ENCODE measurements around the gene SARNP.

Gene SARNP

GRCh38 chr12:55718624-55719275, 98.8 kb downstream of the SARNP start:
- no peak for DNase-seq
- Histone ChIP-seq H3K9me3 (ENCODE audit: control extremely low read depth in 1 of 5, control insufficient read depth in 4 of 5, insufficient read depth in 2 of 5, low read depth in 1 of 5, low read length in 4 of 5) (no peaks in the 10 kb centered on the region), H3K36me3 (ENCODE audit: control insufficient read depth in 4 of 4, insufficient read depth in 4 of 4, low read length in 3 of 4) (peaks cover 0 to 18% (median 17%) of the 10 kb centered on the region in 4 experiments), H3K27ac (ENCODE audit: insufficient read depth in 1 of 2, low read depth in 1 of 2, low read length in 2 of 2, poor library complexity in 1 of 2, severe bottlenecking in 2 of 2) (no peak overlapping the region), H3K4me1 (ENCODE audit: control extremely low read depth in 1 of 4, control insufficient read depth in 4 of 4, insufficient read depth in 4 of 4, low read length in 3 of 4) (peaks cover 3 to 27% (median 19%) of the 10 kb centered on the region in 4 experiments), H3K4me3 (ENCODE audit: control insufficient read depth in 1 of 7, extremely low read depth in 1 of 7, insufficient read depth in 4 of 7, low read depth in 2 of 7, low read length in 6 of 7) (no peak overlapping the region), H3K27me3 (replicated peaks in 2 of 5; ENCODE audit: control insufficient read depth in 4 of 5, insufficient read depth in 5 of 5, low read length in 4 of 5) (no peaks in the 10 kb centered on the region)
- WGBS (ENCODE audit: insufficient coverage): 100% methylated on average over 1 of the region's 4 CpGs
- POLR2A ChIA-PET: interaction anchor here (0.7 to 1.1 kb wide), 2 partner anchors 19 to 51 kb away, joined by 3 read pairs; no protein-coding TSS in a partner anchor
- CTCF ChIA-PET: interaction anchor here (2.3 to 7.3 kb wide), 4 partner anchors 11 to 56 kb away, joined by 7 to 119 read pairs (median 18); partner anchors contain the start of gene CD63

GRCh38 chr12:55718015-55718414, 99.5 kb downstream of the SARNP start:
- CTCF ChIA-PET: interaction anchor here (1.5 to 3.1 kb wide), 4 partner anchors 11 to 209 kb away, joined by 3 to 19 read pairs (median 13); partner anchors contain the start of gene CD63
- Histone ChIP-seq H3K27ac (ENCODE audit: insufficient read depth in 1 of 2, low read depth in 1 of 2, low read length in 2 of 2, poor library complexity in 1 of 2, severe bottlenecking in 2 of 2) (no peak overlapping the region), H3K9me3 (ENCODE audit: control extremely low read depth in 1 of 5, control insufficient read depth in 4 of 5, insufficient read depth in 2 of 5, low read depth in 1 of 5, low read length in 4 of 5) (no peaks in the 10 kb centered on the region), H3K4me1 (ENCODE audit: control extremely low read depth in 1 of 4, control insufficient read depth in 4 of 4, insufficient read depth in 4 of 4, low read length in 3 of 4) (peaks cover 3 to 27% (median 19%) of the 10 kb centered on the region in 4 experiments), H3K4me3 (ENCODE audit: control insufficient read depth in 1 of 7, extremely low read depth in 1 of 7, insufficient read depth in 4 of 7, low read depth in 2 of 7, low read length in 6 of 7) (no peak overlapping the region), H3K36me3 (ENCODE audit: control insufficient read depth in 4 of 4, insufficient read depth in 4 of 4, low read length in 3 of 4) (peaks cover 0 to 18% (median 13%) of the 10 kb centered on the region in 4 experiments), H3K27me3 (replicated peaks in 2 of 5; ENCODE audit: control insufficient read depth in 4 of 5, insufficient read depth in 5 of 5, low read length in 4 of 5) (peaks cover 0 to 2% (median 0%) of the 10 kb centered on the region in 5 experiments)
- no CpG with 5 or more reads among the region's 4 CpGs for WGBS (ENCODE audit: insufficient coverage)
- POLR2A ChIA-PET: interaction anchor here (1.1 kb wide), 1 partner anchor 20 kb away, joined by 3 read pairs; no protein-coding TSS in a partner anchor
- no peak for DNase-seq

DNA sequence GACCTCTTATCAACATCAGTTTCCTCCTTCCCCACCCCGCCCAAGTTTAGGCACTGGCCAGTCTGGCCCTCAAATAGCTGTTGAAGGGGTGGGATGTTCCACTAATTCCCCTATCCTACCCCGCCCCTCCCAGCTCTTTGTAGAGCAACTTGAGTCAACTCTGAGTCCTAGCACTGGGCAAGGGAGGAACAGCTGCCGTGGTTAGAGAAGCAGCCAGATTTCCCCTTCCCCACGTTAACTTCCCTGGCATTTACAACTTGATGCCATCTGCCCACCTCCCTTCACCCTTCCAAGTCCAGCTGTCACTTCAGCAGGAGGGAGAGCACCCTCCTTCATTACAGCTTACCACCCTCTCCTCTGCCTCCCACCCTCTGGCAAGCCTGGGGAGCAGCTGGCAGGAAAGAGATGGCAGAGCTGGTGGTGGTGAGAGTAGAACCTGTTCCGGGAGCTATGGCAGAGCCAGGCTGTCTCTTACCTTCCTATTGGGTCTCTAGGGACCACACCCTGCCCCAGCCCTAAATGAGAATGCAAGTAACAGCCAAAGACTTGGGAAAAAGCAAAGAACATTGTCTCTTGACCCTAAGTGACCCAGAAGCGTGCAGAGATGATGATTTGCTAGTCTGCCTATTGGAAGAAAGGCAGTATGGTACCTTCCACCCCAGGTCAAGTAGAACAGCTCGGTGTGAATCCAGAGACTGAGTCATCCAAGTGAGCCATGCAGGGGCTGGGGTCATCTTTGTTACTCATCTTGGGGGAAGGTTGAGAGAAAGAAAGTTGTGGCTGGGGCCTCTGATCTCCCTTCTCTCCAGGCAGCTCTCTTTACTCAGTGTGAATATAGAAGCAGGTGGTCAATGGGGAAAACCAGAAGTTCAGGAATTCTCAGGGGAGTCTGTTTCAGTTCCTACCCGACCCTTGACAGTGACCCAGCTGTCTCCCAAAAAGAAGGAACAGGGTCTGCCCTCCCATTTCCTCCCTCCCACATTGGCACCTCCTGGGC, 100.2 kb downstream of the SARNP start:
- H3K4me1 ChIP-seq (ENCODE audit: control extremely low read depth in 1 of 4, control insufficient read depth in 4 of 4, insufficient read depth in 4 of 4, low read length in 3 of 4): peaks cover 3 to 27% (median 19%) of the 10 kb centered on the region in 4 experiments
- peak overlapping the region in 5 of 7 experiments; percentile 83 to 98 (median 92) for H3K4me3 ChIP-seq (ENCODE audit: control insufficient read depth in 1 of 7, extremely low read depth in 1 of 7, insufficient read depth in 4 of 7, low read depth in 2 of 7, low read length in 6 of 7)
- ChIA-PET CTCF (interaction anchor here (1.0 to 3.1 kb wide), 8 partner anchors 8 to 1177 kb away, joined by 3 to 19 read pairs (median 8); partner anchors contain the start of genes CD63 and ITGA7), POLR2A (interaction anchor here (0.9 kb wide), 1 partner anchor 12 kb away, joined by 4 read pairs; the partner anchor contains the start of gene CD63)
- peaks cover 0 to 16% (median 12%) of the 10 kb centered on the region in 4 experiments for H3K36me3 ChIP-seq (ENCODE audit: control insufficient read depth in 4 of 4, insufficient read depth in 4 of 4, low read length in 3 of 4)
- 59% methylated on average over 7 of the region's 8 CpGs for WGBS (ENCODE audit: insufficient coverage)
- H3K27ac ChIP-seq (ENCODE audit: insufficient read depth in 1 of 2, low read depth in 1 of 2, low read length in 2 of 2, poor library complexity in 1 of 2, severe bottlenecking in 2 of 2): peak overlapping the region in 1 of 2 experiments; percentile 89
- H3K27me3 ChIP-seq (replicated peaks in 2 of 5; ENCODE audit: control insufficient read depth in 4 of 5, insufficient read depth in 5 of 5, low read length in 4 of 5): peaks cover 0 to 2% (median 0%) of the 10 kb centered on the region in 5 experiments
- DNase-seq: no peak
- no peaks in the 10 kb centered on the region for H3K9me3 ChIP-seq (ENCODE audit: control extremely low read depth in 1 of 5, control insufficient read depth in 4 of 5, insufficient read depth in 2 of 5, low read depth in 1 of 5, low read length in 4 of 5)

- DNase-seq: no peak
- Histone ChIP-seq H3K9me3 (ENCODE audit: control extremely low read depth in 1 of 5, control insufficient read depth in 4 of 5, insufficient read depth in 2 of 5, low read depth in 1 of 5, low read length in 4 of 5) (no peaks in the 10 kb centered on the region), H3K4me3 (ENCODE audit: control insufficient read depth in 1 of 7, extremely low read depth in 1 of 7, insufficient read depth in 4 of 7, low read depth in 2 of 7, low read length in 6 of 7) (peak overlapping the region; percentile 83 to 98 (median 92)), H3K27me3 (replicated peaks in 2 of 5; ENCODE audit: control insufficient read depth in 4 of 5, insufficient read depth in 5 of 5, low read length in 4 of 5) (peaks cover 0 to 2% (median 0%) of the 10 kb centered on the region in 5 experiments), H3K27ac (ENCODE audit: insufficient read depth in 1 of 2, low read depth in 1 of 2, low read length in 2 of 2, poor library complexity in 1 of 2, severe bottlenecking in 2 of 2) (peak overlapping the region; percentile 87 to 89), H3K36me3 (ENCODE audit: control insufficient read depth in 4 of 4, insufficient read depth in 4 of 4, low read length in 3 of 4) (peaks cover 0 to 16% (median 12%) of the 10 kb centered on the region in 4 experiments), H3K4me1 (ENCODE audit: control extremely low read depth in 1 of 4, control insufficient read depth in 4 of 4, insufficient read depth in 4 of 4, low read length in 3 of 4) (peaks cover 3 to 27% (median 19%) of the 10 kb centered on the region in 4 experiments)
- ChIA-PET POLR2A (interaction anchor here (0.8 to 1.0 kb wide), 3 partner anchors 12 to 473 kb away, joined by 3 to 4 read pairs (median 4); partner anchors contain the start of genes CD63 and SMARCC2), CTCF (interaction anchor here (1.0 to 3.1 kb wide), 9 partner anchors 9 to 1176 kb away, joined by 3 to 19 read pairs (median 7); partner anchors contain the start of genes CD63 and ITGA7)
- 2% methylated on average over 9 of the region's 13 CpGs for whole genome bisulfite sequencing (ENCODE audit: insufficient coverage)
These were observed 101.0 kb downstream of the SARNP start for GRCh38 chr12:55716582-55716957.

DNA sequence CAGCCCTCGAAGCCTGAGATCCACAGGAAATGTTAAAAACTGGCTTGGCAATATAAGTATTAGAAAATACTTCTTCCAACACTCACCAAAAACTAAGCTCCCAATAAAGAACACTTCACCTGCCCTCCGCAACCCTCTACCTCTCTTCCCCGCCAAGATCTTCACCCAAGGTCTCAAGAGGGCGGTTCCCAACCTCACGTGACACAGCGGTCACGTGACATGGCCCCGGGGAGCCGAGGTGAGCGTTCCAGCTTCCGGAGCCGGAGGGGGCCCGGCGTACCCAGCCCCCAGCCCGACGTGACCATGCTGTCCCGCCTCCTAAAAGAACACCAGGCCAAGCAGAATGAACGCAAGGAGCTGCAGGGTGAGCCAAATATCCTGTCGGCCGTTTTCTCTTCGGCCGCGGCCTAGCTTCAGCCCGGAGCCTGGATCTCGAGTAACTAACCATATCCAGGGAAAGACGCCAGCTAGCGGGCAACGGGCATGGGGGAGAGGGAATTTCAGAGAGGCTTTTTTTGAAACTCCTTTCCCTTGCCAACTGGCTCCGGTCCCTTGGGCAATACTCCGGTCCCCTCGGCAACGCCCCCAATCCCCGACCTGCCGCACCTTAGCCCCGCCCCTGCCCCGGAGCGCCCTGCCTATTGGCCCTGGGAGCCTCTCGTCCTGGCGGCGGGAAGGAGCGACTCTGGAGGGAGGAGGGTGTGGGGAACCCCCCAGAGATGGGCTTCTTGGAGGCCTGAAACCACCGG, 101.5 kb downstream of the SARNP start, which contains the start of gene BLOC1S1:
BLOC1S1 (plus strand) TSS at position 214 of the 749 bp plus-strand sequence; CDS start at position 220, 6 bp downstream.
- DNase-seq: peak; percentile 88 to 93 (median 91)
- peaks cover 0 to 16% (median 12%) of the 10 kb centered on the region in 4 experiments for H3K36me3 ChIP-seq (ENCODE audit: control insufficient read depth in 4 of 4, insufficient read depth in 4 of 4, low read length in 3 of 4)
- 0% methylated on average over 38 of the region's 42 CpGs for WGBS (ENCODE audit: insufficient coverage)
- H3K4me3 ChIP-seq (ENCODE audit: control insufficient read depth in 1 of 7, extremely low read depth in 1 of 7, insufficient read depth in 4 of 7, low read depth in 2 of 7, low read length in 6 of 7): peak within 1 kb of the TSS; percentile 83 to 98 (median 92)
- H3K9me3 ChIP-seq (ENCODE audit: control extremely low read depth in 1 of 5, control insufficient read depth in 4 of 5, insufficient read depth in 2 of 5, low read depth in 1 of 5, low read length in 4 of 5): no peaks in the 10 kb centered on the region
- H3K4me1 ChIP-seq (ENCODE audit: control extremely low read depth in 1 of 4, control insufficient read depth in 4 of 4, insufficient read depth in 4 of 4, low read length in 3 of 4): peaks cover 3 to 27% (median 19%) of the 10 kb centered on the region in 4 experiments
- ChIA-PET CTCF (interaction anchor here (1.0 to 3.1 kb wide), 8 partner anchors 9 to 312 kb away, joined by 5 to 19 read pairs (median 8); partner anchors contain the start of genes CD63 and ITGA7), POLR2A (interaction anchor here (0.8 to 1.0 kb wide), 2 partner anchors 13 to 474 kb away, joined by 3 to 4 read pairs; partner anchors contain the start of genes CD63 and SMARCC2)
- peak within 1 kb of the TSS; percentile 87 to 89 for H3K27ac ChIP-seq (ENCODE audit: insufficient read depth in 1 of 2, low read depth in 1 of 2, low read length in 2 of 2, poor library complexity in 1 of 2, severe bottlenecking in 2 of 2)
- peaks cover 0 to 2% (median 0%) of the 10 kb centered on the region in 5 experiments for H3K27me3 ChIP-seq (replicated peaks in 2 of 5; ENCODE audit: control insufficient read depth in 4 of 5, insufficient read depth in 5 of 5, low read length in 4 of 5)

Measured in common myeloid progenitor, CD34-positive (primary cell).